HG02798 (cell line): Measurements from ENCODE around the gene PCDHGB5.

Experiments
- ATAC-seq: cut with Tn5 transposase; IDR thresholded peaks from one replicate; pipeline ENCODE4 v1.9.1; 2021; ENCODE audit warnings: mild to moderate bottlenecking; ENCODE audit not compliant: unreplicated experiment, poor library complexity

Gene PCDHGB5

DNA sequence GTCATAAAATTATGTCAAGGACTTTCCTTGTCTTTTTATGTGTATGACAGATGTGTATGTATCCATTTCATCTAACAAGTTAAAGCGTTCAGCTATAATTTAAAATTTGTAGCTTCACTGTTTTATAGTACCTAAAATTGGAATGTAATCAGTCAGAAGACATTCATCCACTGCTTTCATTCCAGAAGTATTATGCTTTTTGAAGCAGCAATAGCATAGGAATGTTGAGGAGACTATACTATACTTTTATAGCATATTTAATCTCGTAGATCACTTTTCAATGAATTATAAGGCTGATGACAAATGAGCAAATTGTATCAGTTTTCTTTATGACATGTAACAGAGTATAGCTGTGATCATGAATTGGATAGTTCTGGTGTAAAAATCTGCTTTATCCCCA, 39.5 kb downstream of the PCDHGB5 start:
- ATAC-seq = no peak

DNA sequence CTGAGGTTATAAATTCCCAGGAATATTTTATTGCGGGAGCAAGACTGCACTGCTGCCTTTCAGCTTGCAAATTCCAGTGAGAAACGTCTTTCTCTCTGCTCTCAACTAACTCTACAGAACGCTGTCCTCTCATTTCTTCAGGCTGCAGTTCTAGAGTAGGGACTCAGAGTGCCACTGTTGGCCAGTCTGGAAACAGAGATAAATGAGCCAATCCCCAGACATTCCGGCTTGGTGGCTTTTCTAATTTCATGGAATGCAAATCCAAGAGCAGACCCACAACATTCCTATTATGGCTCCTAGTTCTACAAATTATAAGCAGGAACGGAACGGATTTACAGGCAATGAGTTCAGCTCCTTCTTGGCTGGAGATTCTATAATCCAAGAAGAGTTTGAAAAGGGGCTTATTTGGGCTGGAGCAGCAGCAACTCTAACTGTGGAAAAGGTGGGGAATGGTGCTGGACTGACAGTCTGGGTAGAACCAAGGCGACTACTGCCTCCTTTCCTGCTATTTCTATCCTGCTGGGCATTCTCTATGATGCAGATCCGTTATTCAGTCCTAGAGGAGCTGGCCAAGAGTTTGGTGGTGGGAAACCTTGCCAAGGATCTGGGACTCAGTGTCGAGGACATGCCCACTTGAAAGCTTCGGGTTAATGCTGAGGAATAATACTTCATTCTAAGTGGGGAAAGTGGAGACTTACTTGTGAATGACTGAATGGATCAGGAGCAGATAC, 41.8 kb downstream of the PCDHGB5 start:
- ATAC-seq = no peak

DNA sequence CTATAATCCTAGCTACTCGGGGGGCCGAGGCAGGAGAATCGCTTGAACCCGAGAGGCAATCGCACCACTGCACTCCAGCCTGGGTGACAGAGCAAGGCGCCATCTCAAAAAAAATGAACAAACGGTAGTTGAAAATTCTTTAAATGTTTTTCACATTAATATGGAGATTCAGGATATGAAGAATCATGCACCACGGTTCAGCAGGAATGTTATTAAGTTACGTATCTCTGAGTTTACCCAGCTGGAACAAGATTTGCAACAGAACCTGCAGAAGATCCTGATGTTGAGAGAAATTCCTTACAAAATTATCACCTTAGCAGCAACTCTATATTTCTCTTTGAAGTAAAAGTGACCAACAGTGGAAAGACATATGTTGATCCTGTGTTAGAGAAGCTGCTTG, 42.6 kb downstream of the PCDHGB5 start:
- ATAC-seq = no peak

DNA sequence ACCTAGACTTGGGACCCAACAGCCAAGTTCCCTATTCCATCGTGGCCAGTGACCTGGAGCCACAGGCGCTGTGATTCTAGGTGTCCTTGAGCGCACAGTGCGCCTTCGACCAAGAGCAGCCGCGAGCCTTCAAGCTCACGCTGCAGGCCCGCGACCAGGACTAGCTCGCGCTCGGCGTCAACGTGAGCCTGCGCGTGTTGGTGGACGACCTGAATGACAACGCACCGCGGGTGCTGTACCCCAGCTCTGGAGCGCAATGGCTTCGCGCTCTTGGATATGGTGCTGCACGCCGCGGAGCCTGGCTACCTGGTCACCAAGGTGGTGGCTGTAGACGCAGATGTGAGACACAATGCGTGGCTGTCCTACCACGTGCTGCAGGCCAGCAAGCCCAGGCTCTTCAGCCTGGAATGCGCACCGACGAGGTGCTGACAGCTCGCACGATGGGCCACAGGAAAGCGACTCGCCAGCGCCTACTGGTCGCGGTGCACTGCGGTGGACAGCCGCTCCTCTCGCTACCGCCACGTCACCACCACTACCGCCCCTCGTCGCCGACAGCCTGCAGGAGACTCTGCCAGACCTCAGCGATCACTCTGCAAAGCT, 43.9 kb downstream of the PCDHGB5 start:
- ATAC-seq = no peak
